Hepatic stellate cell (primary cell): ENCODE data around the gene DACT2.
"Not testable (repeated sequence)": the region's sequence is repeated elsewhere in the genome, so short reads cannot be mapped to it uniquely, and the experiment has no call there.

Experiments
- DNase-seq: peaks from one replicate; pipeline ENCODE4 v3.0.0; 2011; ENCODE audit warnings: low spot score

Gene DACT2

DNA sequence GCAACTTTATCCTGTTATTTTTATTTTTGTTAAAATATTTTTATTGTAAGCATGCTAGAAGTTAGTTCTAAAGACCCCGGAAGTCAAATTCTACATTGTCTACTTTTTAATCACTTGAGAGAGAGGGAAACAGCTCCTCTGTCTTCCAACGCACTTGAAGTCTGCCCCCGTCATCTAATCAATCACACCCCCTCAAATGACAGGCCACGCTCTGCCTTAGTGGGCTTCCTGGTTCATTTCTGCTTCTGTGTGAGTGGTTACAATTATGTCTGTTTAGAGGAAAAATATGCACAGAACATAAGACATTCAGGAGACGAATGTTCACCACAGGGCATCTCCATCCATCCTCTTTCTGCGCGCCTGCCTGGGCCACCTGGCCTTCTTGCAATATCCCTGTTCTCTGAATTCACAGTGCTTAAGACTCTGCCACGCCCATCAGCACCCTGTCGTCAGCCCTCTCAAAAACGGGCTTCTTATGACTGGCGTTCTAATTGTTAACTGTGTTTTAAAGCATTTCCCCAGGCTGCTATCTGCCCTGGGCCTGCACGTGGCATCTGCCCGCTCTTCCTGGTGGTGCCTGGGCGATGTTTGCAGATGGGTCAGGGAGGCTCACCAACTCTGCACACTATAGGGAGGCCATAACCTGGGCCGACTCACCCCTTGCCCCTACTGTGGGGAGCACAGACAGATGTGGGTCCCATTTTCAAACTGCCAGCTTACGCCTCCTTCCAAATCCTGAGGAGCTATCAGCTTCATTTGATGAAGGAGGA, 15.4 kb downstream of the DACT2 start:
- DNase-seq, result no peak

DNA sequence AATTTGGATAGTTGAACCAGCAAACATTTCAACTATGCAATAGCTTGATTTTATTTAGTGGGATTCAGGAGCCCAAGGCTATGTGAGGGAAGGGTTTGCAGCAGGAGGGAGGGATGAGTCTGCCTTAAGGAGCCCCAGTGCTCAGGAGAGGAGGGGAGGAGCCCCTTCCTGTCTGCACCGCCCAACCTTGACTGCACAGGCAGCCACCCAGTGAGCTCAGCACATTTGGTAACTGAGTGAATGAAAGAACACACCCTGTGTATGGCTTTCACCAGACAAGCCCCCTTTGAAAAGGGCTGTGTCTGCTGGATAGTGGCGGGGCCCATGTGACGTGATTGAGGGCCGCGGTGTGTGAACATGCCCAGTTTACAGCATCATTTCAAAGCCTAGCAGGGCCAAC, 17.0 kb downstream of the DACT2 start:
- no peak for DNase-seq

DNA sequence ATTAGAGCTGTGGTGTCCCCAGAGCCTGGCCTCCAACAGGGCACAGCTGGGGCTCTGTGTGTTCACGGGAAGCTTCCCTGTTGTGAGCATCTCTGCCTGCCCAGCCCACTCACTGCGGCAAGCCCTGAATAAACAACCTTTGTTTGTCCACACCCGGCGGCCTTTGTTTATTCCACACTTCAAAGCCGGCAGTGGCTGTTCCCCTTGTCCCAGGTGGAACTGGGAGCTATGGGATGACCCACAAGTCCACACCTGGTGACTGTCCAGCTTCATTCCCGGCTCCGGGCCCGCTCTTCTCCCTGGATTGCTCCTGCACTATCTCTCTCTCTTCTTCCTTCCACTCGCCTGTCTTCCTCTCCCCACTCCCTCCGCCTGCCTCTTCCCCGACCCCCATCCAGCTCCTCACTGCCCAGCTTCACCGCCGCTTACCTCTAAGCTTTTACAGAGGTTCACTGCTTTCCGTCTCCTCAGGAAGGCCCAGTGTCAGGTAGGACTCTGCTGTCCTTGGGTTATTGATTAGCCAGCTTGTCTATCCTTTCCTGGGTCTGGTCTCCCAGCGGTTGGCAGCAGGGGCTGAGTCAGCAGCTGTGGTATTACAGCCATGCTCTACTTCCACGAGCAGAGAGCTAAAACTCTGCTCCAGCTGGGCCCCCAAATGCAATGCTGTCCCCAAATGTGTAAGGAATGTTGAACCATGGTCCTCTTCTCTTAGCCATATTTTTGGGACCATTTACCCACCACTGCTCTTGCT, 17.8 kb downstream of the DACT2 start:
- DNase-seq, result no peak

DNA sequence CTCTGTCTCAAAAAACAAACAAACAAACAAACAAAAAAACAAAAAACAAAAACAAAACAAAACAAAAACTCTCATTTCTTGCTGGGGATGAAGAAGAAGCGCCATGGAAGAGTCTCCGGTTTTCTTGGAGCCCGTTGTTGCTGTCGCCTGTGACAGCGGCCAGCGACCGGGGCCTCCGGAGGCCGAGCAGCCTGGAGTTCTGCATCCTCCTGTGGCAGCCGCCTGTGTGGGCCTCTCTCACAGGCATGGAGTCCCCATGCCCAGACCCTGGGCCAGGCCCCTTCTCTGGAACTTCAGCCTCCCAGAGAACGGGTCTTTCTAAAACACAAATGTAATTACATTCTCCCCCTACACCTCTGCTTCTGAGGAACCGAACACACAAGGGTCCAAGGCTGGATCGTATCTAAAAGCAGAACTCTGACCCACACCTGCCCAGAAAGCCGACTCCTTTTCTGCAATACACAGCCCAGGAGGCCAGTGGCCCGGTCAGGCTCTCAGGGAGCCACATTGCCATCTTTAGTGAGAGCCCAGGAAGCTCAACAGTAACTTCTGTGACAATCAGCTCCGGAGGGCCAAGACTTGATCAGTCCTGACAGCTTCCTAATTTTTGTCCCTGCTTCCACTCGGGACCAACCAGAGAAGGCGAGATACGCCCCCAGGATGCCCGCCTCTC, 18.5 kb downstream of the DACT2 start:
- no peak for DNase-seq

DNA sequence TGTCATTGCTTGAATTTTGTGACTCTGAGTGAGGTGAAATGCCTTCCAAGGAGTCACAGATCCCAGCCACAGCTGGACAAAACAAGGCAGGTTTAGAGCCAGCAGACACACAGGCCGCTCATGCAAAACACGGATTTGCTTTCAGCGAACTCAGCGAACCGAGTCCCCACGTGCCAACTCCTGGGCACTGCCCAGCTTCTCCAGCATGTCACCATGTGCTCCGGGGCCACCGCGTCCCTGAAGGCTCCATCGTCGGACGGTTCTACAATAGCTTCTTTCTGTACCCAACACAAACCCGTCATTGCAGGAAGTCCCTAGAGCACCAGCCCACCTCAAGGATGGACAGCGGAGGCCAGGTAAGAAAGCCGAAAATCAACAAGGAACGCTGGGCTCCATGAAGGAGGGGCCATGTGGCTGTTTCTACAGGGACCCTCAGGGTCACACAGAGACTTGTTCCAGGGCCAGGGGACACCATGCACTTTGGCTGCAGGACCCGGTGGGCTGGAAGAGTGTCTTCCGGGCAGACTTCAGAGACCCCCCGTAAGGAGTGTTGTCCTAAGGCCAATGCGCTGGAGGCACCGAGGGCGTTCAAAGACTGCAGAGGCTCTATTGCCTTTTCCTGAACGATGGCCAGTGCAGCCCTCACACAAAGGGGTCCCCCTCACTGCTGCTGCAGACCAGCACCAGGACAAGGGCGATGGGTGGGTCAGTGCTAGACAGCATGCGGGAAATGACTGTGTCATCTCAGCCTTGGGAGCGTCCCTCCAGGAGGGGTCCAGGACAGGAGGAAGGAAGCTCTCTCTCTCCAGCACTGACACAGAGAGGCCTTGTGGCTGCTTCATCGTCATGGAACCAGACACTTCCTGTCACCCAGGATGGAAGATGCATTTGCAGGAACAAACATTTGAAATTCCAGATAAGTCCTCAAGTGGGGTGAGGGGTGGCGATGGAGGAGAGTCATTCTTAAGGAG, 19.8 kb downstream of the DACT2 start:
- DNase-seq, result no peak

DNA sequence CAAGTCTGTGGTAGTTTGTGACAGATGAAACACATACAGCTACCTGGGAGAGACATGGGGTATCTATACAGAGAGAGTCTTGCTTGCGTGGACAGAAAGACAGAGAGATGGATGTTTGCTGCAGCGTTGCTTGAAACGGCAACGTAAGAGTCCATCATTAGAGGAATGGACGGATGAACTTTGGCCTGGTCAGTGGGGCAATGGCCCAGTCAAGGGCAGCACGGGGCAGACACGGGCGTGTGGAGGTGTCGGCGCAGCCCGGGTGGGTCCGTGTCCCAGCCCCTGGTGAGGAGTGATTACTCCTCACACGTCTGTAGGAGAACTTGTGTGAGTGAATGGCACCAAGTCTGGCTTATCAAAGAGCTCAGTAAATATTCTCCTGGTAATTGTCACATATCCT, 21.9 kb downstream of the DACT2 start:
- no peak for DNase-seq

DNA sequence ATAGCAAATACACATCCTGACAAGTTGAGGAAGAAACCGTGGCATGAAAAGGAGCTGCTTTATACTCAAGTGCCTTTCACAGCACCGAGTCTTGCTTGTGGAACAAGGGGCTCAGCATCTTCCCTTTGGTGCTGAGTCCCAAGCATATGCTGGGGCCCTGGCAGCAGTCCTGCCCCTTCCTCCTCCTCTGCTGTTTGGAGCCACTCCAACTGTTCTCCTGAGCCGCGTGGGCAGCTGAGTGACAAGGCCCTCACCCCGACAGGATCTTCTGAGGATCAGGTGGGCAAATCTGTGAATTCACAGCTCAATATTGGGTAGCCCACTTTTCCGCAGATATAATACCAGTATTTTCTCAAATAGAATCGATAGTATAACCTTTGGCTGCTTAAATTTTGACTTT, 24.7 kb downstream of the DACT2 start:
- DNase-seq, result no peak

DNA sequence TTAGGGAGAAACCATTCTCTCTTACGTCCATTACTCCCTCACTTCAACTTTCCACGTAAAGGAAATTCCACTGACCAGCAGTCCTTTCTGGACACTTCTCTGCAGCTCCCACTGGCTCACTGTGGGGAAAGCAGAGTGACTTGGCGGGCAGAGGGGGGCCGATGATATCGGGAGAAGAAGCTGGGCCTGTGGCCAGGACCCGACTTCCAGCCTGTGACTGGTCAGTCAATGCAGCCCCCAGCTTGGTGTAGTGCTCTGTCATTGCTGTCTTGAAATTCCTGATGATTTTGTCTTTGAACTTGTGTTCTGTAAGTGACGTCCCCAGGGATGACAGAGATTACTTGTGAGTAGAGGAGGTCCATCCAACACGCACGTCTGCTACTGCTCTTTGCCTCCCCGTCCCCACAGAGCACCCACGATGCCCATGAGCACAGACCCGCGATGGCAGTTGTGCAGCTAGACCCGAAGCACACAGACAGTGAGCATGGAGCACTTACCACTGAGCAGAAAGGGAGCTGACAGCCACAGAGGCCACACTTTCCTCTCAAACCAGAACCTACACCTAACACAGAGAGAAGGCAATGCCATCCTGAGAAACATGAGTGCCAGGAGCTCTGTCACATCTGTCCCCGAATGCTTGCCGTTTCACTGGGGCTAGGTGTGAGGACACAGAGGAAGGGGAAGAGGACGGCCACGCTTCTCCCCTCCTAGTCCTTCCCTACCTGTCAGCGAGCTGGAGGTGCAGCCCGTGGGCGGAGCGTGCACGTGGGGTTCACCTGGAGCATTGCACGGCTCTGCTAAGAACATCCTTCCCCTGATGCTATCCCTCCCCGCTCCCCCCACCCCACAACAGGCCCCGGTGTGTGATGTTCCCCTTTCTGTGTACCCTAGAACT, 25.7 kb downstream of the DACT2 start:
- DNase-seq, result no peak

DNA sequence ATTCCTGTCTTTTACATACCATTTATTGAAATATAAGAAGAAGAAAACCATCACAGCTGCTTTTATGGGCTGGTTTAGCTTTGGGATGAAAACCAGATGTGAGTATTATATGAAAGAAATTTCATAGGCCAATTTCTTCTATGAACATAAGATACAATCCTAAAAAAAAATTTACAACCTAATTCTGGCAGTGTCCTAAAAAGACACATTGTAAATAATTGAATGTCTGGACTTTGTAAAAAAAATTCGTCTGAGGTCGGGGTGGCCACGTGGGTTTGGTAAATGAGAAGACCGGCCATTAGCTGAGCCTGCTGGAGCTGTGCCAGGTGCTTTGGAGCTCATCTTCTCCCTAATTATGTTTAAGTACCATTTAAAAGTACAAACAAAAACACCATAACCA, 26.8 kb downstream of the DACT2 start:
- DNase-seq, result no peak

DNA sequence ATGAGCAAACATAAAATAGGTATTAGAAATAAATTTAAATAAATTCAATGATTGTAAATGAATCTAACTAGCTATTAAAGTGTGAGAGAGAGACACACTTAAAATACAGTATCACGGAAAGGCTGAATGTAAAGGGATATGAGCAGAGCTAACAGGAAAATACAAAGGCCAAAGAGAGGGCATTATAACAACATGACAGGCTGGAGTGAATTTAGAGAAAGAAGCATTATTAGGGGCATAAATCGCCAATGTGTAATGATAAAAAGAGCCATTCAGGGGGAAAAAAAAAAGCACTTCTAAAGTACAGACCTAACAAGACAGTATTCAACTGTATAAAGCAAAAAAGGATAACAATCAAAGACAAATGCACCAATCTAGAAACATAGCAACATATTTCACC, 28.1 kb downstream of the DACT2 start:
- DNase-seq, result no peak

DNA sequence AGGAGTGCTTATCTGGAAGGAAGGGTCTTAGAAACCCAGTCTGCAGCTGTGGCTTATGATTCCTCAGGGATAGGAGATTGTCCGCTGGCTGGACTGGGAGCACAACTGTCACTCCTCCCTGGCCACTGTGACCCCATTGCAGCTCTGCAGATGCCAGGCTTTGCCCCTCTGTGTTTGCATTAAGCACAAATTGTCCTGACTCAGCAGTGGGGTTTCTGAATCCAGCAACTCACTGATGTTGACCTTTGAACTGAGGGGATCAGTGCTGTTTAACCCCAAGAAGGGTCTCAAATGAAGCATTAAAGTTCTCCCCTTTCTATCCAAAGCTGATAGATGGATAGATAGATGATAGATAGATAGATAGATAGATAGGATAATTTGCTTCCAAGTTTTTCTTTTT, 29.5 kb downstream of the DACT2 start:
- DNase-seq, result no peak

DNA sequence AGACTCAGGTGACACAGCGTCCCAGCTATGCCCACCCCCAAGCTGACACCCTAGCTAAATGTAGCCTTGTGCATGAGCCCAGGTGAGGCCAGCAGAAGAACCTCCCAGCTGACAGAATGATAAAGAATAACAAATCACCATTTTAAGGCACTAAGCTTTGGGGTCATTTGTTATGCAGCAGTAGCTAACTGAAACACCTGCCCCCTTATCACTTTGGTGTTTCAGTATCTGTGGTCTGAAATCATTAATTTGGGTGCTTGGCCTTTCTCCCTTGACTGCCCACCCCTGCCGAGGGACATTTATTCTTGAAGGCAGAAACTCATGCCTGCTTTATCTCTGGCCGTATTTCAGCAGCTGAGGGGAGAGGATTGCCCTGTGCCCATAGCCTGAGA, 30.0 kb downstream of the DACT2 start:
- DNase-seq, result no peak

DNA sequence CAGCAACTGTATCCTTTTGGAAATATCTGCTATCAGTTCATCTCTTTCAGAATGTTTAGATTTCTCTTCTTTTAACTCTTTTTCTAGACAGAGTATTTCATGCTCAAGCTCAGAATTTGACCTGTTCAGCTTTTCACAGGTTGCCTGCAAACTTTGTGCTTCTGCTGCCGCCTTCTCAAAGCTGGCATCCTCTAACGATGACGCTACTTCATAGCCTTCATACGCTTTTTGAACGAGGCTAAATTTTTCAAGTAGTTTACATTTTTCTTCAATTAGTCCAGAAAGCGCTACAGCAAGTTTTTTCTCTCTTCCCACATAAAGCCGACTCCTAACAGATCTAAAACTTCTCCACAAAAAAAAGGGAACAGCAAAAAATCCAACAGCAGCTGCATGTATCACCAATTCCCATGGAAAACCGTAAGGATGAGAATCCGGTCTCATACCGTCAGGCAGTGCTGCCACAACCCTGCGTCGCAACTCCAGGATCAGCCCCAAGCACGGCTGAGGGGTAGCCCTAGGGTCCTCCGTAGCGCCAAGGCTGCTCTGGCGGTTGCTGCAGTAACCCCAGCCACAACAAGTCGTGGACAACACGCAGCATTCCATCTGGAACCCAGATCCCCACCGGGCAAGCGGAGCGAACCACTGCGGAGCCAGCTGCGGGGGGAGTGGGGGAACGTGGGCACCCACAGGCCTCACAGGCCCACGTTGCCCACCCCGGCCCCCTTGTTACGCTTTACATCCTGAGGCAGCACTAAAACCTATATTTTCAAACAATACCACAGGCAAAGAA, 30.6 kb downstream of the DACT2 start:
- DNase-seq, result no peak

DNA sequence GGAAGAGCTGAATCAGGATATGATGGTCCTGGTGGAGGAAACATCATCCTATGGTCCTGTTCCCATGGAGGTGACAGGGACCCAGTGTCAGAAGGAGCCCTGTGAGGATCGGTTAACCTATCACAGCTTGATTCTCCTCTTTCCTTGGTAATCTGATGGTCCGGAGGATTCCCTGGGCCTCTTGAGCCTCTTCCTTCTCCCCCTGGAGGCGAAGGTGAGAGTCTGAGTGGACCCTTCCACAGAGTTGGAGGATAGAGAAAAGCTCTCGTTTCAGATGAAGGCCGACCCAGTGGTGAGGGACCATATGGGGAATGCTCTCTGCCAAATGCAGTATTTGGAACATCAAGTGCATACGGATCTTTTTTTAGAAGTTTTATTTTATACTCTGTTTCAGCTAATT, 32.1 kb downstream of the DACT2 start:
- DNase-seq, result not testable (repeated sequence)

DNA sequence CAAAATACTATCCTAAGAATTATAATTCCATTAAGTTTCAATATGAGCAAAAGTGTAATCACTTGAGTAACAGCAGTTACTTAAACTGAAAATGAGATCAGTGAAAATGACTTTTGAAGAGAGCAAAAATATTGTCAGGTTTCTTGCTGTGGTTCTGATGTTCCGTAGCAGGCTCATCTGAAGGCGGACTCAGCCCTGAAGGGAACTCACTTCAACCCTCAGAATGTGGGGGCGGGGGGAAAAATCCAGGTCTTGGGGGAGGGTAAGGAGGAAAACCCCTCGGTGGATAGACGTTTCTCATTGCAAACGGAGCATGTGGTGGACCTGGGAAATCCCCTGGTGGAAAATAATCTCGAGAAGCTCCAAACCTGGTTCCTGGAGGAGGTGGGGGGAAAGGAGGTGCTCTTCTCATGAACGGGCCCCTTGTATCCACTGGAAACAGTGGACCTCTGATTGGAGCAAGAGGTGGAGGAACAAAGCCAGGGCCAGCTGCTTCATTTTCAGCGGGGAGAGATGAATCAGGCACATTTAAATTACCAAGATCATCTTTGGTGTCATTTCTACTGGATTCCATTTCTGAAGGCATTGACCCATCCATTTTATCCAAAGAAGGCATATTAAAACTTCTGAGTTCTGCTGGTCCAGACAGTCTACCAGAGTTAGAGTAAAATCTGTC, 32.7 kb downstream of the DACT2 start:
- DNase-seq, result not testable (repeated sequence)

DNA sequence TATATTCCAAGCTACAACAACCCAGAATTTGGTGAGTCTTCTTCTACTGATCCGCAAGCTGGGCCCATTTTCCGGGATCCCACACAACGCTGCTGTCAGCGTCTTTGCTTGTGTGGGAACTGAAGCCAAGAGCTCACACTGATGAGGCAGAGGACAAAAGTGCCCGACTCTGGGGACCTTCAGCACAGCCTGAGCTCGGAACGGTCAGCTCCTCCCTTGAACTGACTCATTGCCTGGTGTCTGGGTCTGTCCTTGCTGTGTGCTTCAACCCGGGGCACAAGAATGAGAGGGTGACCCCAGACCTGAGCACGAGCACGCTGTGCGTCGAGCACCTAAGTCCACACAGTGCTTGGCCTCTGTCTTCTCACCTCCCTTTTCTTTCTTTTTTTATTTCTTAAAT, 33.5 kb downstream of the DACT2 start:
- DNase-seq, result no peak

DNA sequence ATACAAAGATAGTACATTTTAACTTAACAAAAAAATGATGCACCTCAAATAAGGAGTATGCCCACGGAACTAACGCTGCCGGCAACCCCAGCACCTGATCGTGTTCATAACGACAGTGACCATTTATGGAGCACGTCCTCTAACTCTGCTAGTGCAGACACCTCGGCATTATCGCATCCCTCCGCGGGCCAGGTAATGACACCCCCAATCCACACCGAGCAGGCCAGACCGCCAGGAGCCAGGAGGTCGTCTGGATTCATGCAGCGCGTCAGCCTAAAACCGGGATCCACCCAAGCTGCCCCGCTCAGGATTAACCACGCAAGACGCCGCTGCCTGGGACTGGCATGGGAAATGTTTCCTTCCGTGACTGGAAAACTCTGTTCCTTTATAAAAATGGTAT, 34.1 kb downstream of the DACT2 start:
- no peak for DNase-seq

DNA sequence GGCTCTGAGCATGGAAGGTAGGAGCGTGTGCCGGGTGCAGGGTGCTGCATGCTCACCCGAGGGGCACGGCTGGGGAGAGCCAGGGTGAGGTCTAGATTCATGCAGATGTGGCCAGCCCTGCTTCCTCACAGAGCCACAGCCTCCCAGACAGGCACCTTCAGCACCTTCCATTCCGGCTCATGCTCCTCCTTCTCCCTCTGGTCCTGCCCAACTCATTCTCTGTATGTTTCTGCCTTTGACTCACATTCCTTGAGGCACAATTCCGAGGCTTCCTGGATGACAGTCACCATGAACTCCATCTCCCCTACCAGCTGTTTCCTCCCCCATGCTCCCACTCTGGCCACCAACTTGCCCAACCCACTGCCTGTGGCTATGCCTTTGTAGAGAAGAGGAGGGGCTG, 35.4 kb downstream of the DACT2 start:
- DNase-seq, result no peak

DNA sequence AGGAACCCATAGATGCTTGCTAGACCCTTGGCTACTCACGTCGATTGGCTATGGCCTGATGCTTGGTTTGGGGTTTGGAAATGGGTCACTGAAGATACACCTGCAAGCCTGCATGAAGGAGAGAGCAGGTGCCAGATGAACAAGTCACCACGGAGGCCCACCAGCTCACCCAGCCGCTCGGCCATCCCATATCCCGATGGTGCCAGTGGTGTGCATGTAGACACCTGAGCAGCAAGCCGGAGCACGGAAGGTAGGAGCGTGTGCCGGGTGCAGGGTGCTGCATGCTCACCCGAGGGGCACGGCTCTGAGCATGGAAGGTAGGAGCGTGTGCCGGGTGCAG, 35.9 kb downstream of the DACT2 start:
- DNase-seq, result no peak
